HG02938 (cell line): ENCODE measurements around the gene SLC29A4.
"Not testable (repeated sequence)": the region's sequence is repeated elsewhere in the genome, so short reads cannot be mapped to it uniquely, and the experiment has no call there.

Source experiments
- ATAC-seq: cut with Tn5 transposase; IDR thresholded peaks from one replicate; pipeline ENCODE4 v1.9.1; 2021; ENCODE audit warnings: mild to moderate bottlenecking, moderate library complexity; ENCODE audit not compliant: unreplicated experiment

The SLC29A4 gene

GRCh38 chr7:5273831-5274405, 8.8 kb upstream of the SLC29A4 start:
- not testable (repeated sequence) for ATAC-seq

DNA sequence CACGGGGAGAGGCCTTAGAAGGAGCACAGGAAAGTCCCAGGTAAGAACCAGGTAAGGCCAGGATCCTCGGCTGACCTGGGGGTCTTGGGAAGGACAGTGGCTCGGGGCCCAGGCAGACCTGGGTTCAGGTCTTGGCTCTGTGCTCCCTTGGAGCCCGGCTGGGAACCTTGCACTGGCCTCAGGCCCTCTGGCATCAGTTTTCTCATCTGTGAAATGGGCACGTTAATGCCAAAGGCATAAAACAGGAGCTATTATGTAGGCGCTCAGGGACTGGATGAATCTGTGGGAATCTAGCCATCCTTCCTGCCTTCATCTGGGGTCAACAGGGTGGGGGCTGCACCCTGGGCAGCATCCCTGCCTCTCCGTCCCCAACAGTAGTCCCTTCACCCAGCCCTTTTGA, 8.3 kb upstream of the SLC29A4 start:
- no peak for ATAC-seq

GRCh38 chr7:5274985-5275431, 7.7 kb upstream of the SLC29A4 start:
- not testable (repeated sequence) for ATAC-seq

GRCh38 chr7:5275510-5275909, 7.2 kb upstream of the SLC29A4 start:
- ATAC-seq, result not testable (repeated sequence)

DNA sequence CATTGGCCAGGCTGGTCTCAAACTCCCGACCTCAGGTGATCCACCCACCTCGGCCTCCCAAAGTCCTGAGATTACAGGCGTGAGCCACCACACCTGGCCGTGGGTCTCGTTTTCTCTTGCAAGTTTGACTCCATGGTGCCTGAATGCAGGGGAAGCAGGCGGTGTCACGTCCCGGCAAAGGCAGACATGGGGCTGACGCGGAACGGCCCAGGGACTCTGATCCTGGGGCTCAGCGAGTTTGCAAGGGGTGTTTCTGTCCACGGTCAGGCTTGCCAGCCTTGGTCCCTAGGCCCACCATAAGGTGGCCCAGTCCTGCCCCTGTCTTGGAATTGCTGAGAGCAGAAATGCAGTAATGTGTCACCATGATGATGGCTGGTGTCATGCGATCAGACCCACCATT, 6.6 kb upstream of the SLC29A4 start:
- not testable (repeated sequence) for ATAC-seq

DNA sequence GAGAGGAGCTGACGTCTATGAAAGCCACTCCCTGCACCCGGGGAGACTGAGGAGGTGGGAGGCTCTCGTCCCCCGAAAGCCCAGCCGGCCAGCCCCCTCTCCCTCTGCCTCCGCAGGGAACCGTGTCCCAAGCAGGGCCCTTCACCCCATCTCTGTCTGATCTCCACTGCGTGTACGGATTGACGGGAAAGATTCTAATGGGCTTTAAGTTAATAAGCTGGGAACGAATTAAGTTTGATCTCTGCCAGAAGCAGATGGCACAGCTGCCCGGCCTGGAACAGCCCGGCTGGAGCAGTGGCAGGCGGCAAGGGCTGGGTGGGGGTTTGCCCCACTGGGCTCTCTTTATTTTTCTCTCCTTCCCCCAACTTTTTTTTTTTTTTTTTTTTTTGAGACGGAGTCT, 6.1 kb upstream of the SLC29A4 start:
- ATAC-seq, result no peak

DNA sequence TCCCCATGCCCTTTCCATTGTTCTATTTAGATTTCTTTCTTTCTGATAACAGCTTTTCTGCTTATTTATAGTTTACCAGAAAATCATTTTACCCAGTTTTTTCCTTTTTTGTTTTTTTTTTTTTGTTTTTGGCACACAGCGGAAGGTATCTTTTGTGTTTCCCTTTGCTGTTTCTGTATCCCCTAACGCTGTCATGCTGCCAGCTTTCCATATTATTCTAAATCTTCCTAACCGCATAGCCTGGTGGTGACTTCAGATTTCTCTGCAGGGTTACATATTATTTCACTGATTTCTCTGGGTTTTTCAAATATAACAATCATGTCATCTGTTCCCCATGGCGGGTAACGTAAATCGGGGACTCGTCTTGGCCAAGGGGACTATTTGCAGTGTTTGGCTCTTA, 4.0 kb upstream of the SLC29A4 start:
- ATAC-seq, result no peak

GRCh38 chr7:5279734-5280133, 3.0 kb upstream of the SLC29A4 start:
- ATAC-seq, result no peak

GRCh38 chr7:5281598-5282500, 894 bp upstream of the SLC29A4 start:
- not testable (repeated sequence) for ATAC-seq

DNA sequence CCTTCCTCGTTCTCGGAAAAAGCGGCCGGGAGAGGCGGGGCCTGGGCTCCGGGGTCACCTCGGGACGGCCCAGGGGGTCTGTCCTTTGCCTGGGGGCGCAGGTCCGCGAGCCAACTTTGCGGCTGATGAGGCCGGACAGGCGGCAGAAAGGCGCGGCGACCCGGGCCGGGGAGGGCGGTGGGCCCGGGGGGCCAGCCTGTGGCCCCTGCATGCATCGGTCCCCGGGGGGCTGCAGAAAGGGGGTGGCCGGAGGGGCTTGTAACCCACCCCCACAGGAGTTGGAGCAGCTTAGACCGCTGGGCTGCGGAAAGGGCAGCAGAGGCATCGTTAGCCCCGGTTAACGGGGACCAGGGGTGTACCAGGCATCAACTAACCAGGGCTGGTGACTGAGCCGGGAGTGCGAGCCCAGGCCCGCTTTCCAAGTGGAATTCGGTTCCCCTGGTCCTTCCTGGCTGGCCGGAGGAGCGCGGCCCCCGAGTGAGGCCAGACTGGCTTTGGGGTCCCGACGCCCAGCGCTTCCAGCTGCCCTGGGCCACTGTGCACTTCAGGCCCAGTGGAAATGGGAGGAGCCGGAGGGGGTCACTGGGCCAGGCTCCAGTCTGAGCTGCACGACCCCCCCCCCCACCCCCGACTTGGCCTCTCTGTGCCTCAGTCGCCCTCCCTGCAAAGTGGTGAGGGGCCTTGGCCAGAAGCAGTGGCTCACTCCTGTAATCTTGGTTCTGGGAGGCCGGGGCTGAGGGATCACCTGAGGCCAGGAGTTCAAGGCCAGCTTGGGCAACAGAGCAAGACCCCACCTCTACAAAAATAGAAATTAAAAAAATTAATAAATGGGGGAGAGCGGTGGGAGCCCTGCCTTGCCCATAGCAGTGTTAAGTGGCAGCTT, 919 bp downstream of the SLC29A4 start:
- ATAC-seq, result no peak

GRCh38 chr7:5284304-5285281, 1.9 kb downstream of the SLC29A4 start:
- no peak for ATAC-seq

GRCh38 chr7:5286933-5287332, 4.2 kb downstream of the SLC29A4 start:
- no peak for ATAC-seq

DNA sequence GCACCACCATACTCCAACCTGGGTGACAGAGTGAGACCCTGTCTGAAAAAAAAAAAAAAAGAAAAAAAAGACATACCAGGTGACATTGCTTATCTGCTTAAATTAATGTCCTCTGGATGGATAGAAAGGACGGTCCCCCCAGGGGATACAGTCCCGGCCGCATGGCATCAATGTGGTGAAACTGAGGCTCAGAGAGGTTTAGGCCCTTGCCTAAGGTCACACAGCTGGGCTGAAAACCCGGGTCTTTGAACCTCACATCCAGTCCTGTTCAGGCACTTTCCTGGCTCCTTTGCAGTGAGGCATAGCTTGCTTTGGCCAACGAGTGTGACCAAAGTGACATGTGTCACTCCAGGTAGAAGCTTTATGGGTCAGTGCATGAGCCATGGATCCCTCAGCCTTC, 4.6 kb downstream of the SLC29A4 start:
- not testable (repeated sequence) for ATAC-seq

- no peak for ATAC-seq
Measured at GRCh38 chr7:5287802-5288201, 5.1 kb downstream of the SLC29A4 start.

DNA sequence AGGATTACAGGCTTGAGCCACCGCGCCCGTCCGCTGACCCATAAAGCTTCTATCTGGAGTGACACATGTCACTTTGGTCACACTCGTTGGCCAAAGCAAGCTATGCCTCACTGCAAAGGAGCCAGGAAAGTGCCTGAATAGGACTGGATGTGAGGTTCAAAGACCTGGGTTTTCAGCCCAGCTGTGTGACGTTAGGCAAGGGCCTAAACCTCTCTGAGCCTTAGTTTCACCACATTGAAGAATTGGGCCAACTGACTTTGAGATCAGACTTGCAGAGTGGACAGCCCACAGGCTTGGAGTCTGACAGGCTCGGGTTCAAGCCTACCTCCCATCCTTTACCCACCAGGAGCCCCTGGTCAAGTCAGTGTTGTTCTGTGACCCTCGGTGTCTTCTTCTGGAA, 5.8 kb downstream of the SLC29A4 start:
- not testable (repeated sequence) for ATAC-seq

DNA sequence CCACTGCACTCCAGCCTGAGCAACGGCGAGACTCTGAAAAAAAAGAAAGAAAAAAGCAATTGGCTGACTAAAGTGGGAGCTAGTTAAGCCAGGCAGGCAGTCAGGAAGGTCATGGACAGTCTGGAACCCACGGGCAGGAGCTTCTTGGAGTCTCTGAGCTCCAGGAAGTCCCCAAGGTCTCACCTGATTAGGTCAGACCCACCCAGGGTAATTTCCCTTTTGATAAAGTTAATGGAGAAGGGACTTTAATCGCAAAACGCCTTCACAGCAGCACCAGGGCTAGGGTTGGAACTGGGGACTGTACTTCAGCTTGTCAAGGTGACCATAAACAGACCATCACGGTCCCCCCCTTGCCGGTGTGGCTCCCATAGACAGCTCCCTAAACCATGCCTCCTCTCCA, 6.6 kb downstream of the SLC29A4 start:
- ATAC-seq, result no peak

- ATAC-seq, result no peak
Measured at GRCh38 chr7:5291301-5291700, 8.6 kb downstream of the SLC29A4 start.

DNA sequence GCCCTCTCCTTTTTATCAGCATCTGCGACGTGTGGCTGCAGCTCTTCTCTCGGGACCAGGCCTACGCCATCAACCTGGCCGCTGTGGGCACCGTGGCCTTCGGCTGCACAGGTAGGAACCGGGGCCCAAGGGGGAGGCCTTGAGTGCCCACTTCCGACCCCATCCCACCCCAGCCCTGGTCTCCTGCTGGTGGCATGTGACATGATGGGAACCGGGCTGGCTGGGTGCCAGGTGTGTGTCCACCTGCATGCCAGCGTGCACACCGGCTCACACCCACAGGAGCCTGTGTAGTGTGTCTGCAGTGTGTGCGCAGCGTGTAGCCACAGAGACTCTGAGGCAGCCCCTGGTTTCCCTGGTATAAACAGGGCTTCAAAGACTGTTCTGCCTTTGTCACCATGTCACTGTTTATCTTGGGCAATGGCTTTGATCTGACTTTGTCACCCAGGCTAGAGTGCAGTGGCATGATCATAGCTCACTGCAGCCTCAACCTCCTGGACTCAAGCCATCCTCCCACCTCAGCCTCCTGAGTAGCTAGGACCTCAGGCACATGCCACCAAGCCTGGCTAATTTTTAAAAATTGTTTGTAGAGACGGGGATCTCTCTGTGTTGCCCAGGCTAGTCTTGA, 9.1 kb downstream of the SLC29A4 start:
- ATAC-seq, result not testable (repeated sequence)

DNA sequence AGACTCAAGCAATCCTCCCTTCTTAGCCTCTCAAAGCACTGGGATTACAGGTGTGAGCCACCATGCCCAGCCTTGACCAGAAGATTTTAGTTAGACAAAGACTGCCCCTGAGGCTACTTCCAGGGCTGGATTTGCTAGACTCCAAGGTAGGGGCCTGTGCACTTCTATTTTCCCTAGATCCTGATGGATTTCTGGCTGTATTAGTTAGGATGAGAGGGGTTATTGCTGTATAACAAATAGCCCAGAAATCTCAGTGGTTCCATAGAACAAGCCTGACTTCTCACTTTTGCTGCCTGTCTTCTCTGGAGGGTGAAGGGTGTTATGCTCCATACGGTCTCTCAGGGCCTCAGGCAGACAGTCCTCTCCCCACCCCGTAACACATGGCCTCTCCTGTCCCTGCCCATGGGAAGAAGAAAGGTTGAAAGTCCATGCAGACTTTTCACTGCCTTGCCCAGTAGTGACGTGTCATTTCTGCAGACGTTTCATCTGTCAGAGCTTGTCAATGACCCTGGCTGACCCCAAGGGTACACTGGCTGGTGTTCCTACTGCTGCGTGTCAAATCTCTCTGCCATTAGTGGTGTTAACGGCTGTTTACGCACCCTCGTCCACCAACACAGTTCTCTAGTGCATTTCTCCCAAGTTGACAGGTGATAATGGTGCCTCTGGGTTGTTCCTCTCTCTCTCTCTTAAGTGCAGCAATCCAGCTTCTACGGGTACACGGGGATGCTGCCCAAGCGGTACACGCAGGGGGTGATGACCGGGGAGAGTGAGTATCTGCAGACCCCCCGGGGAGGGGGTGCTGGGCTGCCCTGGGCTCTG, 11.6 kb downstream of the SLC29A4 start:
- no peak for ATAC-seq
